H9 (cell line): Measurements from ENCODE around the gene SERPINE1. TPM values are rescaled to one million over a fixed set of nuclear protein-coding genes. Genes with fewer than 3 reads are reported as not detected.
"Not testable (repeated sequence)": the region's sequence is repeated elsewhere in the genome, so short reads cannot be mapped to it uniquely, and the experiment has no call there.

Source experiments
- DNase-seq: peaks from one replicate; pipeline ENCODE4 v3.0.0-alpha.2; 2017
- H2AFZ ChIP-seq: one replicate; pipeline ENCODE4 v1.6.1; 2013; ENCODE audit warnings: mild to moderate bottlenecking, low read length, control low read depth, moderate library complexity
- H2AK5ac ChIP-seq: 2 replicates; pipeline ENCODE4 v1.6.1; 2013; ENCODE audit warnings: low read length, control low read depth, mixed read lengths; ENCODE audit not compliant: insufficient read length
- H2BK120ac ChIP-seq: one replicate; pipeline ENCODE4 v1.6.1; 2013; ENCODE audit warnings: low read depth, mild to moderate bottlenecking, low read length, control low read depth, inconsistent platforms; ENCODE audit not compliant: poor library complexity, severe bottlenecking
- H2BK12ac ChIP-seq: 2 replicates; pipeline ENCODE4 v1.6.1; 2013; ENCODE audit warnings: low read length, control low read depth, mixed read lengths, low read depth; ENCODE audit not compliant: insufficient read length
- H2BK15ac ChIP-seq: 2 replicates; pipeline ENCODE4 v1.6.1; 2013; ENCODE audit warnings: low read depth, low read length, control low read depth
- H2BK20ac ChIP-seq: one replicate; pipeline ENCODE4 v1.6.1; 2013; ENCODE audit warnings: low read depth, mild to moderate bottlenecking, low read length, control low read depth, inconsistent platforms; ENCODE audit not compliant: poor library complexity, severe bottlenecking
- H2BK5ac ChIP-seq: 2 replicates; pipeline ENCODE4 v1.6.1; 2013; ENCODE audit warnings: low read length, control low read depth, mixed read lengths; ENCODE audit not compliant: insufficient read length
- H3K14ac ChIP-seq: 2 replicates; pipeline ENCODE4 v1.6.1; 2013; ENCODE audit warnings: low read length, control low read depth; ENCODE audit not compliant: insufficient read depth
- H3K18ac ChIP-seq: 2 replicates; pipeline ENCODE4 v1.6.1; 2013; ENCODE audit warnings: low read depth, mild to moderate bottlenecking, mixed read lengths, low read length, control low read depth; ENCODE audit not compliant: insufficient read length
- H3K23ac ChIP-seq: 2 replicates; pipeline ENCODE4 v1.6.1; 2013; ENCODE audit warnings: low read length, control low read depth, mixed read lengths, low read depth; ENCODE audit not compliant: insufficient read length
- H3K23me2 ChIP-seq: 2 replicates; pipeline ENCODE4 v1.6.1; 2013; ENCODE audit warnings: low read depth, mild to moderate bottlenecking, mixed read lengths, low read length, control low read depth; ENCODE audit not compliant: insufficient read length, poor library complexity, severe bottlenecking
- H3K27ac ChIP-seq: 2 replicates; pipeline ENCODE4 v1.5.1; 2013; ENCODE audit warnings: low read length, control low read depth, mixed read lengths, low read depth; ENCODE audit not compliant: insufficient read length
- H3K27me3 ChIP-seq: 2 replicates; pipeline ENCODE4 v1.6.1; 2013; ENCODE audit warnings: low read length, control low read depth, inconsistent platforms; ENCODE audit not compliant: insufficient read depth
- H3K4ac ChIP-seq: 2 replicates; pipeline ENCODE4 v1.6.1; 2013; ENCODE audit warnings: low read depth, mild to moderate bottlenecking, control low read depth, inconsistent platforms, low read length, moderate library complexity
- H3K4me1 ChIP-seq: 2 replicates; pipeline ENCODE4 v1.6.1; 2013; ENCODE audit warnings: low read length, control low read depth, inconsistent platforms; ENCODE audit not compliant: insufficient read depth
- H3K4me2 ChIP-seq: 2 replicates; pipeline ENCODE4 v1.6.1; 2013; ENCODE audit warnings: low read length, control low read depth, mixed read lengths; ENCODE audit not compliant: insufficient read length, insufficient read depth
- H3K56ac ChIP-seq: 2 replicates; pipeline ENCODE4 v1.6.1; 2013; ENCODE audit warnings: low read depth, mild to moderate bottlenecking, mixed read lengths, low read length, control low read depth; ENCODE audit not compliant: insufficient read length
- H3K79me1 ChIP-seq: 2 replicates; pipeline ENCODE4 v1.6.1; 2013; ENCODE audit warnings: low read depth, mild to moderate bottlenecking, moderate library complexity, low read length, control low read depth, inconsistent platforms; ENCODE audit not compliant: insufficient read depth, poor library complexity, severe bottlenecking
- H3K79me2 ChIP-seq: 2 replicates; pipeline ENCODE4 v1.6.1; 2013; ENCODE audit warnings: low read length, control low read depth, inconsistent platforms; ENCODE audit not compliant: insufficient read depth
- H3K9ac ChIP-seq: 2 replicates; pipeline ENCODE4 v1.6.1; 2013; ENCODE audit warnings: low read length, control low read depth, mixed read lengths; ENCODE audit not compliant: insufficient read length; ENCODE audit errors: extremely low read depth
- H3K9me3 ChIP-seq: one replicate; pipeline ENCODE4 v1.6.1; 2013; ENCODE audit warnings: low read depth, low read length, inconsistent platforms; ENCODE audit not compliant: control insufficient read depth
- H3T11ph ChIP-seq: one replicate; pipeline ENCODE4 v1.6.1; 2013; ENCODE audit warnings: mild to moderate bottlenecking, low read length, control low read depth, inconsistent platforms
- H4K20me1 ChIP-seq: one replicate; pipeline ENCODE4 v1.6.1; 2013; ENCODE audit not compliant: control insufficient read depth, insufficient read length, insufficient read depth
- H4K5ac ChIP-seq: 2 replicates; pipeline ENCODE4 v1.6.1; 2013; ENCODE audit warnings: low read depth, mild to moderate bottlenecking, mixed read lengths, low read length, control low read depth; ENCODE audit not compliant: insufficient read length
- H4K8ac ChIP-seq: replicated peaks from 2 replicates; pipeline ENCODE4 v1.6.1; 2013; ENCODE audit warnings: low read length, control low read depth, mixed read lengths, low read depth; ENCODE audit not compliant: insufficient read length
- H4K91ac ChIP-seq: 2 replicates; pipeline ENCODE4 v1.6.1; 2013; ENCODE audit warnings: low read depth, mild to moderate bottlenecking, moderate library complexity, mixed read lengths, low read length, control low read depth; ENCODE audit not compliant: insufficient read length
- H3K27ac Mint-ChIP-seq, 3 experiments: 2 replicates in 2 of 3; 3 replicates in 1 of 3; pipeline ENCODE4 v1.8.0; 2020 to 2021; ENCODE audit warnings: mixed read lengths in 3 of 3, mild to moderate bottlenecking in 1 of 3, moderate library complexity in 1 of 3
- H3K27me3 Mint-ChIP-seq: 2 replicates; pipeline ENCODE4 v1.8.0; 2021; ENCODE audit warnings: low read depth, mild to moderate bottlenecking, moderate library complexity, mixed read lengths
- H3K36me3 Mint-ChIP-seq, 3 experiments: 2 replicates in 2 of 3; 3 replicates in 1 of 3; pipeline ENCODE4 v1.8.0; 2020 to 2021; ENCODE audit warnings: low read depth in 3 of 3, mixed read lengths in 3 of 3; ENCODE audit not compliant: insufficient read depth in 1 of 3
- H3K4me1 Mint-ChIP-seq, 2 experiments: 2 replicates each; pipeline ENCODE4 v1.8.0; 2020; ENCODE audit warnings: mixed read lengths in 2 of 2
- H3K4me3 Mint-ChIP-seq, 2 experiments: 2 replicates in 1 of 2; 3 replicates in 1 of 2; pipeline ENCODE4 v1.8.0; 2020 to 2021; ENCODE audit warnings: mild to moderate bottlenecking in 2 of 2, mixed read lengths in 2 of 2, moderate library complexity in 1 of 2
- H3K9me3 Mint-ChIP-seq, 2 experiments: 2 replicates in 1 of 2; 3 replicates in 1 of 2; pipeline ENCODE4 v1.8.0; 2020; ENCODE audit warnings: mild to moderate bottlenecking in 2 of 2, mixed read lengths in 2 of 2, moderate library complexity in 1 of 2
- WGBS: extraction: QIAGEN DNeasy Blood & Tissue Kit; methylation state at CpG from one replicate; pipeline ENCODE4 v1.1.7; 2013; ENCODE audit warnings: missing lambda C conversion rate, low lambda C conversion rate, mixed read lengths; ENCODE audit not compliant: insufficient read length; ENCODE audit errors: extremely low coverage; 5-methylcytosine and 5-hydroxymethylcytosine counted together
- total RNA-seq: library from RNA; stranded (reverse); gene quantifications from 2 replicates; pipeline ENCODE4 v1.2.1, GENCODE V29; 2021
- TF ChIP-seq, protein P1 (sequence below): fragments of 200-600 bp; sonication (generic); conservative IDR thresholded peaks from 3 replicates; pipeline ENCODE4 v1.8.0; 2021; ENCODE audit warnings: antibody characterized with exemption, mild to moderate bottlenecking

SERPINE1 gene
- total RNA-seq, 1 experiment from 2014 or later: 11.5 TPM

DNA sequence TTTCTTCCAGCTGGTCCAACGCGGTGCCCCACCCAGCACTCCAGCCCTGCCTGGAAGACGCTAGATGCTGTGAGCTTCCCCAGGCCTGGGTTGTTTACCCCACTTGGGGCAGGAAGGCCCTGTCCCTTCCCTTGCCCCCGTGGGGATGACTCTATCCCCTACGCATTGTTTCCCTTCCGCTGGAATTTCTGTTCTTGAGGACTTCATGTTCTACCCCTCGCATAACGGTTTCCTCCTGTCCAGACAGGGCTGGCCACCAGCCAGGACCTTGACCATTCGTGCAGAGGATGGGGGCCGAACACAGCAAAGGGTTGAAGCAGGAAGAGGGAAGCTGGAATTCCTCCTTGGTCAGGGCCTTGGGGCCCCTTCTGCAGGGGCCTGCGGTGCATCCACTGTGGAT, 14.7 kb upstream of the SERPINE1 start:
- Histone ChIP-seq H3K4me2 (no peak overlapping the region), H4K8ac (no peak overlapping the region), H2BK15ac (no peak overlapping the region), H2AFZ (no peak overlapping the region), H3K14ac (no peak overlapping the region), H4K5ac (no peak overlapping the region), H3K79me2 (no peaks in the 10 kb centered on the region), H3K79me1 (no peaks in the 10 kb centered on the region), H2AK5ac (no peak overlapping the region), H2BK5ac (no peak overlapping the region), H3K56ac (no peak overlapping the region), H3K18ac (no peak overlapping the region), H4K20me1 (no peaks in the 10 kb centered on the region), H3K23me2 (no peaks in the 10 kb centered on the region), H3K9me3 (no peaks in the 10 kb centered on the region), H3K9ac (no peak overlapping the region), H3K4ac (no peak overlapping the region), H3K27ac (no peak overlapping the region), H2BK120ac (no peak overlapping the region), H2BK20ac (no peak overlapping the region), H2BK12ac (no peak overlapping the region), H3K4me1 (no peaks in the 10 kb centered on the region), H3K23ac (no peak overlapping the region), H3K27me3 (no peaks in the 10 kb centered on the region), H4K91ac (no peak overlapping the region), H3T11ph (no peak overlapping the region)
- WGBS: no CpG with 5 or more reads among the region's 11 CpGs
- peaks cover 7 to 10% of the 10 kb centered on the region in 2 experiments; a peak in 3 of 4 replicates for H3K4me1 Mint-ChIP-seq
- no peaks in the 10 kb centered on the region; a peak in 1 of 7 replicates for H3K36me3 Mint-ChIP-seq
- DNase-seq: no peak
- no peaks in the 10 kb centered on the region for H3K27me3 Mint-ChIP-seq
- TF ChIP-seq, protein P1, sequence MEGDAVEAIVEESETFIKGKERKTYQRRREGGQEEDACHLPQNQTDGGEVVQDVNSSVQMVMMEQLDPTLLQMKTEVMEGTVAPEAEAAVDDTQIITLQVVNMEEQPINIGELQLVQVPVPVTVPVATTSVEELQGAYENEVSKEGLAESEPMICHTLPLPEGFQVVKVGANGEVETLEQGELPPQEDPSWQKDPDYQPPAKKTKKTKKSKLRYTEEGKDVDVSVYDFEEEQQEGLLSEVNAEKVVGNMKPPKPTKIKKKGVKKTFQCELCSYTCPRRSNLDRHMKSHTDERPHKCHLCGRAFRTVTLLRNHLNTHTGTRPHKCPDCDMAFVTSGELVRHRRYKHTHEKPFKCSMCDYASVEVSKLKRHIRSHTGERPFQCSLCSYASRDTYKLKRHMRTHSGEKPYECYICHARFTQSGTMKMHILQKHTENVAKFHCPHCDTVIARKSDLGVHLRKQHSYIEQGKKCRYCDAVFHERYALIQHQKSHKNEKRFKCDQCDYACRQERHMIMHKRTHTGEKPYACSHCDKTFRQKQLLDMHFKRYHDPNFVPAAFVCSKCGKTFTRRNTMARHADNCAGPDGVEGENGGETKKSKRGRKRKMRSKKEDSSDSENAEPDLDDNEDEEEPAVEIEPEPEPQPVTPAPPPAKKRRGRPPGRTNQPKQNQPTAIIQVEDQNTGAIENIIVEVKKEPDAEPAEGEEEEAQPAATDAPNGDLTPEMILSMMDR: no peak
- H3K9me3 Mint-ChIP-seq: no peaks in the 10 kb centered on the region
- H3K4me3 Mint-ChIP-seq: no peak overlapping the region; a peak in 1 of 5 replicates
- H3K27ac Mint-ChIP-seq: no peak overlapping the region

DNA sequence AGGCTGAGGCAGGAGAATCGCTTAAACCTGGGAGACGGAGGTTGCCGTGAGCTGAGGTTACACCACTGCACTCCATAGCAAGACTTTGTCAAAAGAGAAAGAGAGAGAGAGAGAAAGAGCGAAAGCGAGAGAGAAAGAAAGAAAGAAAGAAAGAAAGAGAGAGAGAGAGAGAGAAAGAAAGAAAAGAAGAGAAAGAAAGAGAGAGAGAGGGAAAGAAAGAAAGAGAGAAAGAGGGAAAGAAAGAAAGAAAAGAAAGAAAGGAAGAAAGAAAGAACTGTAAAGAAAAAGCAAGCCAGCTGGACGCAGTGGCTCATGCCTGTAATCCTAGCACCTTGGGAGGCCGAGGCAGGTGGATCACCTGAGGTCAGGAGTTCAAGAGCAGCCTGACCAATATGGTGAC, 13.8 kb upstream of the SERPINE1 start:
- not testable (repeated sequence) for H3K4me2 ChIP-seq, H2BK120ac ChIP-seq, H4K5ac ChIP-seq, H2AFZ ChIP-seq, H3K27ac ChIP-seq, H3K27me3 Mint-ChIP-seq, DNase-seq, H2BK20ac ChIP-seq, H3K56ac ChIP-seq, H3K4me3 Mint-ChIP-seq, H2BK15ac ChIP-seq, H2BK5ac ChIP-seq, H4K8ac ChIP-seq, H3K23ac ChIP-seq, H3K9me3 Mint-ChIP-seq, H2AK5ac ChIP-seq, H3K36me3 Mint-ChIP-seq, H3K79me2 ChIP-seq, H3K9me3 ChIP-seq, H4K20me1 ChIP-seq, H3K23me2 ChIP-seq, H4K91ac ChIP-seq, H3T11ph ChIP-seq, H3K4me1 ChIP-seq, H3K27me3 ChIP-seq, H3K14ac ChIP-seq, H3K9ac ChIP-seq, H3K18ac ChIP-seq, H3K79me1 ChIP-seq, H2BK12ac ChIP-seq, H3K4ac ChIP-seq
- peaks cover 7 to 13% of the 10 kb centered on the region in 2 experiments; a peak in 3 of 4 replicates for H3K4me1 Mint-ChIP-seq
- H3K27ac Mint-ChIP-seq: peak overlapping the region in 2 of 3 experiments; percentile 29 to 44; a peak in 1 of 7 replicates
- no CpG with 5 or more reads among the region's 7 CpGs for WGBS
